Uterus (tissue), 2 donors: ENCODE results near the gene CST3.

Experiments
- CTCF ChIP-seq, 4 experiments: fragments of 200-600 bp in 2 of 4; fragments of 450-650 bp in 2 of 4; sonication (generic) in 2 of 4; IDR thresholded peaks; one replicate each; pipeline ENCODE4 v1.5.1; 2016 to 2019; ENCODE audit warnings: antibody characterized with exemption in 4 of 4, mild to moderate bottlenecking in 2 of 4, moderate library complexity in 1 of 4
- POLR2A ChIP-seq, 2 donors: fragments of 450-650 bp; IDR thresholded peaks; one replicate each; pipeline ENCODE4 v1.6.1; 2016; ENCODE audit warnings: antibody characterized with exemption in 2 of 2, mild to moderate bottlenecking in 1 of 2, moderate library complexity in 1 of 2

GRCh38 chr20:23596579-23597250 is 41.0 kb downstream of the CST3 start:
- TF ChIP-seq POLR2A (IDR thresholded peaks at IDR 0.05): no peak
- TF ChIP-seq CTCF (IDR thresholded peaks at IDR 0.05): no peak
